NOMO-1 (cell line): ENCODE measurements around the gene NT5C1B.

ENCODE experiments used
- DNase-seq, 2 experiments: peaks; one replicate each; lab custom pipeline; 2025; ENCODE audit not compliant: unreplicated experiment in 2 of 2; lab: John Stamatoyannopoulos, UW

The NT5C1B gene

GRCh38 chr2:18518116-18519111 lies 71.0 kb downstream of the NT5C1B start:
- no peak for DNase-seq

- no peak for DNase-seq
Measured at GRCh38 chr2:18517386-18517785, 72.0 kb downstream of the NT5C1B start.

- DNase-seq: no peak
Measured at GRCh38 chr2:18516112-18516511, 73.3 kb downstream of the NT5C1B start.

GRCh38 chr2:18514526-18515461 lies 74.6 kb downstream of the NT5C1B start:
- no peak for DNase-seq
